K562 (cell line): ENCODE data around the gene ATXN10. TPM values are rescaled to one million over a fixed set of nuclear protein-coding genes. Genes with fewer than 3 reads are reported as not detected.

ENCODE experiments used
- ATAC-seq: fragments of 200-7000 bp; cut with Tn5 transposase; 3 replicates; pipeline ENCODE4 v1.9.1; 2020; ENCODE audit warnings: moderate library complexity
- BruUV-seq: library from RNA; stranded (reverse); fragments of 400-500 nt; replicated peaks from 2 replicates; lab custom pipeline; 2021; lab: Mats Ljungman, UMichigan
- CTCF ChIA-PET: fragments of 300-600 bp; formaldehyde crosslinking; extraction: SDS; loops from one replicate; lab custom pipeline; 2021; ENCODE audit warnings: low intra/inter-chr PET ratio; lab: Yijun Ruan, JAX
- POLR2A ChIA-PET: fragments of 300-600, 350-650 bp; sonication (Branson Sonifier 250); formaldehyde crosslinking; extraction: SDS; loops from one replicate; lab custom pipeline; 2021; ENCODE audit warnings: antibody characterized with exemption, inconsistent platforms; lab: Yijun Ruan, JAX
- DNase-seq, 4 experiments: peaks; one replicate each; pipeline versions ENCODE4 v3.0.0 to v3.0.0-alpha.2; 2011 to 2018; ENCODE audit warnings: low spot score in 3 of 4, mixed read lengths in 3 of 4; ENCODE audit errors: extremely low read depth in 1 of 4
- FAIRE-seq: peaks from 2 replicates; lab custom pipeline; 2011; peaks lifted over from hg19 to GRCh38; lab: Jason Lieb, UNC
- H2AFZ ChIP-seq: 2 replicates; pipeline ENCODE4 v1.6.0; 2011; ENCODE audit warnings: low read depth, low read length, control low read depth, inconsistent platforms
- H3K27ac ChIP-seq: fragments of 200-600 bp; 3 replicates; pipeline ENCODE4 v1.8.0; 2011; ENCODE audit warnings: low read depth, mild to moderate bottlenecking, control low read depth, inconsistent platforms, low read length, moderate library complexity, mixed read lengths; ENCODE audit errors: extremely low read depth
- H3K27me3 ChIP-seq, 2 experiments: fragments of 300-600 bp in 1 of 2; 2 replicates in 1 of 2; 3 replicates in 1 of 2; pipeline versions ENCODE4 v1.6.0 to v1.8.0; 2011; ENCODE audit warnings: inconsistent platforms in 2 of 2, low read length in 2 of 2, mild to moderate bottlenecking in 1 of 2, mixed read lengths in 1 of 2, moderate library complexity in 1 of 2; ENCODE audit not compliant: control insufficient read depth in 2 of 2, insufficient read depth in 2 of 2
- H3K36me3 ChIP-seq: fragments of 300-600 bp; 3 replicates; pipeline ENCODE4 v1.8.0; 2011; ENCODE audit warnings: mild to moderate bottlenecking, low read length, inconsistent platforms; ENCODE audit not compliant: control insufficient read depth, insufficient read depth
- H3K4me1 ChIP-seq, 2 experiments: fragments of 200-600 bp in 1 of 2; replicated peaks in 1 of 2; 2 replicates in 1 of 2; 3 replicates in 1 of 2; pipeline versions ENCODE4 v1.5.1 to v1.8.0; 2011; ENCODE audit warnings: inconsistent platforms in 2 of 2, low read length in 2 of 2, mild to moderate bottlenecking in 1 of 2, mixed read lengths in 1 of 2, moderate library complexity in 1 of 2; ENCODE audit not compliant: control insufficient read depth in 2 of 2, insufficient read depth in 2 of 2
- H3K4me2 ChIP-seq: 2 replicates; pipeline ENCODE4 v1.6.1; 2011; ENCODE audit warnings: low read length, control low read depth, inconsistent platforms, mixed read lengths; ENCODE audit not compliant: insufficient read depth
- H3K4me3 ChIP-seq: fragments of 200-600 bp; sonication (generic), shearing (Covaris generic); 2 replicates; pipeline ENCODE4 v1.5.1; 2016; ENCODE audit warnings: control low read depth, inconsistent platforms
- H3K79me2 ChIP-seq: fragments of 200-600 bp; 3 replicates; pipeline ENCODE4 v1.8.0; 2011; ENCODE audit warnings: low read length, inconsistent platforms; ENCODE audit not compliant: control insufficient read depth, insufficient read depth
- H3K9ac ChIP-seq, 2 experiments: 2 replicates each; pipeline versions ENCODE4 v1.6.0 to v1.6.1; 2011; ENCODE audit warnings: low read depth in 2 of 2, low read length in 2 of 2, control low read depth in 1 of 2, inconsistent platforms in 1 of 2, mild to moderate bottlenecking in 1 of 2, mixed read lengths in 1 of 2; ENCODE audit not compliant: insufficient read depth in 1 of 2
- H3K9me1 ChIP-seq: one replicate; pipeline ENCODE4 v1.6.0; 2011; ENCODE audit warnings: inconsistent platforms, mild to moderate bottlenecking, low read length, moderate library complexity; ENCODE audit not compliant: control insufficient read depth, insufficient read depth
- H3K9me3 ChIP-seq: replicated peaks from 2 replicates; pipeline ENCODE4 v1.5.1; 2011; ENCODE audit warnings: low read depth, low read length, inconsistent platforms; ENCODE audit not compliant: control insufficient read depth, insufficient read depth
- H4K20me1 ChIP-seq: replicated peaks from 2 replicates; pipeline ENCODE4 v1.6.1; 2011; ENCODE audit warnings: low read length, inconsistent platforms, mixed read lengths; ENCODE audit not compliant: control insufficient read depth, insufficient read depth
- NFIC ChIP-seq: fragments of 450-650 bp; IDR thresholded peaks from 2 replicates; pipeline ENCODE4 v1.6.1; 2017; ENCODE audit warnings: mild to moderate bottlenecking, inconsistent platforms
- NRF1 ChIP-seq, 2 experiments: fragments of 450-650 bp; IDR thresholded peaks in 1 of 2; conservative IDR thresholded peaks in 1 of 2; 2 replicates each; pipeline ENCODE4 v1.6.1; 2014; ENCODE audit warnings: mild to moderate bottlenecking in 2 of 2
- SPI1 ChIP-seq: IDR thresholded peaks from 2 replicates; pipeline ENCODE4 v1.6.1; 2011; ENCODE audit warnings: low read depth, low read length, control low read depth, borderline replicate concordance
- ZC3H11A ChIP-seq: IDR thresholded peaks from 2 replicates; pipeline ENCODE4 v1.6.1; 2012; ENCODE audit warnings: low read depth, low read length, improper control_type of control experiment
- ZNF263 ChIP-seq: sonication (generic); formaldehyde crosslinking; IDR thresholded peaks from 2 replicates; pipeline ENCODE4 v1.8.0; 2022; ENCODE audit warnings: mild to moderate bottlenecking, missing genetic modification reagents, borderline replicate concordance
- WGBS: fragments of 100-300 bp; shearing (Covaris generic); methylation state at CpG from one replicate; pipeline ENCODE4 v1.1.6; 2016; ENCODE audit warnings: low coverage, mixed read lengths; ENCODE audit not compliant: insufficient coverage; ENCODE audit errors: missing lambda C conversion rate; 5-methylcytosine and 5-hydroxymethylcytosine counted together
- in situ Hi-C: fragments of 300-500 bp; cut with MboI; formaldehyde crosslinking; loops from 4 replicates; pipeline ENCODE4 v1.15.0; 2018; ENCODE audit warnings: inconsistent platforms, mixed read lengths
- intact Hi-C: fragments of 100-400 bp; cut with micrococcal nuclease; formaldehyde crosslinking; loops from 2 replicates; pipeline ENCODE4 v1.14.2; 2022
- polyA plus RNA-seq, 8 experiments: library from polyadenylated mRNA; depleted of rRNA in 4 of 8; stranded (reverse) in 5 of 8; unstranded in 3 of 8; fragments of >200 nt; fragmentation: Nextera tagmentation in 2 of 8; fragmentation: Illumina TruSeq in 1 of 8; extraction: Ambion mirVana in 2 of 8; extraction: Trizol in 1 of 8; gene quantifications; 2 replicates each; pipeline versions ENCODE4 v1.2.1 to v1.2.3, GENCODE V29; 2011 to 2014; ENCODE audit warnings: inconsistent platforms in 1 of 8, missing spikeins in 1 of 8
- total RNA-seq, 7 experiments: library from RNA; depleted of rRNA in 6 of 7; stranded (reverse); fragments of >200 nt in 6 of 7; fragmentation: Illumina TruSeq in 2 of 7; extraction: Trizol in 2 of 7; gene quantifications; 2 replicates each; pipeline versions ENCODE4 v1.2.1 to v1.2.3, GENCODE V29; 2011 to 2021; ENCODE audit warnings: low replicate concordance in 1 of 7

ATXN10 gene
- total and polyA plus RNA-seq, 9 of the 15 experiments (the other 6 are each of a cell fraction or from before 2014, with no cell fraction given): 11.5 to 190 (median 33.6) TPM

DNA sequence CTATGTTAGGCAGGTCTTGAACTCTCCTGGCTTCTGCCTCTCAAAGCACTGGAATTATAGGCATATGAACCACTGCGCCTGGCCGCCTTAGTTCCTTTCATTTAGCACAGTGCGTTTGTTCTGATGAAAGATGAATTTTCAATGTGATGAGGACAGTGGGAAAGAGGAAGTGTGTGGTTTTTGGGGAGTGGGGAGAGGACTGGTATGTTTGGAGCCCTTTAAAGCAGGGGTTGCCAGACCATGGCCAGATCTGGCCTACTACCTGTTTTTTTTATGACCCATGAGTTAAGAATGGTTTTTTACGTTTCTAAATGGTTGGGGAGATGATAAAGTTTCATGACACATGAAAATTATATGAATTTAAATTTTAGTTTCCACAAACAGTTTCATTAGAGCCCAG, 12.5 kb downstream of the ATXN10 start:
- POLR2A ChIA-PET: no interaction called here
- H3K9ac ChIP-seq: no peak overlapping the region
- no peak for TF ChIP-seq NRF1 (conservative IDR thresholded peaks at IDR 0.05 in 1 of 2, IDR thresholded peaks at IDR 0.05 in 1 of 2)
- no peak for TF ChIP-seq NFIC
- no peak for TF ChIP-seq ZC3H11A
- no peak for TF ChIP-seq ZNF263 (CRISPR knock-in tag)
- TF ChIP-seq SPI1: peak; percentile 86
- TF ChIP-seq, all 486 proteins: peak for 1
- no peak overlapping the region for H3K27ac ChIP-seq
- in situ Hi-C loops: no loop called here
- FAIRE-seq (no peak), DNase-seq (no peak), ATAC-seq (no peak)
- H3K27me3 ChIP-seq: no peaks in the 10 kb centered on the region
- H4K20me1 ChIP-seq: peaks cover 8% of the 10 kb centered on the region; the same call in 1 of the 2 replicates
- peaks cover 11% of the 10 kb centered on the region for H3K79me2 ChIP-seq
- peaks cover 5 to 8% of the 10 kb centered on the region in 2 experiments; a peak in 3 of 5 replicates for H3K4me1 ChIP-seq
- H2AFZ ChIP-seq: no peak overlapping the region
- 62% methylated on average over 4 of the region's 4 CpGs for WGBS
- no TSS peak for BruUV-seq
- CTCF ChIA-PET: no interaction called here
- intact Hi-C loops: no loop called here
- no peaks in the 10 kb centered on the region for H3K9me1 ChIP-seq
- no peaks in the 10 kb centered on the region for H3K36me3 ChIP-seq
- H3K4me2 ChIP-seq: no peak overlapping the region
- H3K9me3 ChIP-seq: no peaks in the 10 kb centered on the region
- H3K4me3 ChIP-seq: no peak overlapping the region
